ENCODE data around the gene AP2B1. TPM values are rescaled to one million over a fixed set of nuclear protein-coding genes. Genes with fewer than 3 reads are reported as not detected.

Gene AP2B1
- polyA plus RNA-seq, 1 of the 3 experiments (the other 2 are of a cell fraction) = 97.8 TPM

DNA sequence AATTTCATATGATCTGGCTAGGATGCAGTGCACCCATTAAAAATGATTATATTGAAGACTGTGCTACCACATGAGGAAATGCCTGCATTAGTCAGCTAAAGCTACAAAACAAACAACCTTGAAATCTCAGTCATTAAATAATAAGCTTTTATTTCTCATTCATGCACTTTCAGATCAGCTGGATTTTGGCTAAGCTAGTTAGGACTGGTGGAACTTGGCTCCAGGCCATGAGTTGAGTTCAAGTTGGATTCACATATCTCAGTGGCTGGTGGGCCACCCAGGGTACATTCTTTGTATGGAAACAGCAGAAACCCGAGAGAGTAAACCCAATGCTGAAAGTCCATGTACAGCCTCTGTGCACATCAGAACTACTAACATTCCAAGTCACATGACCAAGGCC lies 43.3 kb upstream of the AP2B1 start:
- no peak overlapping the region for H3K27ac ChIP-seq (ENCODE audit: low read depth in 2 of 2, low read length in 1 of 2)
- ChIA-PET CTCF (interaction anchor here (1.6 to 4.3 kb wide), 3 partner anchors 10 to 1124 kb away, joined by 3 to 26 read pairs (median 11); no protein-coding TSS in a partner anchor), POLR2A (no interaction called here)
- H4K20me1 ChIP-seq (ENCODE audit: insufficient read depth) = no peaks in the 10 kb centered on the region; the same call in 1 of the 2 replicates
- no peaks in the 10 kb centered on the region for H3K36me3 ChIP-seq (replicated peaks in 1 of 2; ENCODE audit: control insufficient read depth in 1 of 2, insufficient read depth in 2 of 2, low read length in 1 of 2)
- no peak overlapping the region for H2AFZ ChIP-seq (ENCODE audit: low read depth)
- H3K4me1 ChIP-seq (ENCODE audit: control insufficient read depth in 1 of 2, insufficient read depth in 2 of 2, low read depth in 1 of 2, low read length in 1 of 2) = no peaks in the 10 kb centered on the region
- no peaks in the 10 kb centered on the region for H3K79me2 ChIP-seq (ENCODE audit: insufficient read depth)
- no peak overlapping the region for H3K4me3 ChIP-seq (ENCODE audit: low read depth in 2 of 2, low read length in 1 of 2)
- no peak overlapping the region for H3K4me2 ChIP-seq
- H3K9ac ChIP-seq = no peak overlapping the region
- no peaks in the 10 kb centered on the region for H3K9me3 ChIP-seq
- H3K27me3 ChIP-seq (ENCODE audit: insufficient read depth) = peaks cover 44% of the 10 kb centered on the region
- WGBS (ENCODE audit: low lambda C conversion rate) = 14% methylated on average over 1 of the region's 1 CpG
- H3F3A ChIP-seq (replicated peaks; ENCODE audit: insufficient read depth) = no peaks in the 10 kb centered on the region
- TF ChIP-seq TEAD4 (IDR thresholded peaks at IDR 0.05; ENCODE audit: borderline replicate concordance, insufficient read depth) = no peak
- no peak for TF ChIP-seq RAD21 (IDR thresholded peaks at IDR 0.05; ENCODE audit: low read length)
- no peak for TF ChIP-seq RFX5 (IDR thresholded peaks at IDR 0.05; ENCODE audit: low read length)
- no peak for TF ChIP-seq POLR2AphosphoS5 (IDR thresholded peaks at IDR 0.05; ENCODE audit: low read depth, low read length)
- TF ChIP-seq, protein P1, sequence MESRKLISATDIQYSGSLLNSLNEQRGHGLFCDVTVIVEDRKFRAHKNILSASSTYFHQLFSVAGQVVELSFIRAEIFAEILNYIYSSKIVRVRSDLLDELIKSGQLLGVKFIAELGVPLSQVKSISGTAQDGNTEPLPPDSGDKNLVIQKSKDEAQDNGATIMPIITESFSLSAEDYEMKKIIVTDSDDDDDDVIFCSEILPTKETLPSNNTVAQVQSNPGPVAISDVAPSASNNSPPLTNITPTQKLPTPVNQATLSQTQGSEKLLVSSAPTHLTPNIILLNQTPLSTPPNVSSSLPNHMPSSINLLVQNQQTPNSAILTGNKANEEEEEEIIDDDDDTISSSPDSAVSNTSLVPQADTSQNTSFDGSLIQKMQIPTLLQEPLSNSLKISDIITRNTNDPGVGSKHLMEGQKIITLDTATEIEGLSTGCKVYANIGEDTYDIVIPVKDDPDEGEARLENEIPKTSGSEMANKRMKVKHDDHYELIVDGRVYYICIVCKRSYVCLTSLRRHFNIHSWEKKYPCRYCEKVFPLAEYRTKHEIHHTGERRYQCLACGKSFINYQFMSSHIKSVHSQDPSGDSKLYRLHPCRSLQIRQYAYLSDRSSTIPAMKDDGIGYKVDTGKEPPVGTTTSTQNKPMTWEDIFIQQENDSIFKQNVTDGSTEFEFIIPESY (IDR thresholded peaks at IDR 0.05; ENCODE audit: borderline replicate concordance, low read depth) = no peak
- no peak for TF ChIP-seq NFIC (IDR thresholded peaks at IDR 0.05; ENCODE audit: borderline replicate concordance)
- TF ChIP-seq RXRA (IDR thresholded peaks at IDR 0.05; ENCODE audit: borderline replicate concordance, low read depth) = no peak
- no peak for TF ChIP-seq FOXM1 (IDR thresholded peaks at IDR 0.05; ENCODE audit: low read depth)
- TF ChIP-seq MEF2A (IDR thresholded peaks at IDR 0.05; ENCODE audit: borderline replicate concordance, low read depth) = no peak
- H3K9me2 ChIP-seq = no peaks in the 10 kb centered on the region
- no peak for DNase-seq

DNA sequence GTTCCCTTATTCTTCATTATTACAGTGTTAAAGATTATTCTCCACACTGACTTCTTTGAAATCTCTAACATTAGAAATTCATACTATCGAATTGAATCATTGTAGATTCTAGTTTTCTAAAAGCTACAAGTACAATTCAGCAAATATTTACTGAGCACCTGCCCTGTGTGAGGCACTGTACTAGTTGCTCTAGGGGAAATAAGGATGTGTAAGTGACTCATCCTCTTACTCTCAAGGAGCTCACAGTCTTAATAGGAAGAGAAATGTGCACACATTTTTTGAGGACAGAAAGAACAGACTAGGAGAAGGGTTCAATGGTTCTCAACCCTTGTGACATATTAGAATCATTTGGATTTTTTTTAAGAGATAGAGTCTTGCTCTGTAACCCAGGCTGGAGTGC lies 42.0 kb upstream of the AP2B1 start:
- POLR2A ChIA-PET = no interaction called here
- DNase-seq = no peak
- TF ChIP-seq, protein P2, sequence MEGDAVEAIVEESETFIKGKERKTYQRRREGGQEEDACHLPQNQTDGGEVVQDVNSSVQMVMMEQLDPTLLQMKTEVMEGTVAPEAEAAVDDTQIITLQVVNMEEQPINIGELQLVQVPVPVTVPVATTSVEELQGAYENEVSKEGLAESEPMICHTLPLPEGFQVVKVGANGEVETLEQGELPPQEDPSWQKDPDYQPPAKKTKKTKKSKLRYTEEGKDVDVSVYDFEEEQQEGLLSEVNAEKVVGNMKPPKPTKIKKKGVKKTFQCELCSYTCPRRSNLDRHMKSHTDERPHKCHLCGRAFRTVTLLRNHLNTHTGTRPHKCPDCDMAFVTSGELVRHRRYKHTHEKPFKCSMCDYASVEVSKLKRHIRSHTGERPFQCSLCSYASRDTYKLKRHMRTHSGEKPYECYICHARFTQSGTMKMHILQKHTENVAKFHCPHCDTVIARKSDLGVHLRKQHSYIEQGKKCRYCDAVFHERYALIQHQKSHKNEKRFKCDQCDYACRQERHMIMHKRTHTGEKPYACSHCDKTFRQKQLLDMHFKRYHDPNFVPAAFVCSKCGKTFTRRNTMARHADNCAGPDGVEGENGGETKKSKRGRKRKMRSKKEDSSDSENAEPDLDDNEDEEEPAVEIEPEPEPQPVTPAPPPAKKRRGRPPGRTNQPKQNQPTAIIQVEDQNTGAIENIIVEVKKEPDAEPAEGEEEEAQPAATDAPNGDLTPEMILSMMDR (IDR thresholded peaks at IDR 0.05) = no peak
- TF ChIP-seq, protein P3, sequence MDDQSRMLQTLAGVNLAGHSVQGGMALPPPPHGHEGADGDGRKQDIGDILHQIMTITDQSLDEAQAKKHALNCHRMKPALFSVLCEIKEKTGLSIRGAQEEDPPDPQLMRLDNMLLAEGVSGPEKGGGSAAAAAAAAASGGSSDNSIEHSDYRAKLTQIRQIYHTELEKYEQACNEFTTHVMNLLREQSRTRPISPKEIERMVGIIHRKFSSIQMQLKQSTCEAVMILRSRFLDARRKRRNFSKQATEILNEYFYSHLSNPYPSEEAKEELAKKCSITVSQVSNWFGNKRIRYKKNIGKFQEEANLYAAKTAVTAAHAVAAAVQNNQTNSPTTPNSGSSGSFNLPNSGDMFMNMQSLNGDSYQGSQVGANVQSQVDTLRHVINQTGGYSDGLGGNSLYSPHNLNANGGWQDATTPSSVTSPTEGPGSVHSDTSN (IDR thresholded peaks at IDR 0.05) = no peak
- TF ChIP-seq JUND (IDR thresholded peaks at IDR 0.05) (no peak), CHD2 (IDR thresholded peaks at IDR 0.05; ENCODE audit: low read length, partially characterized antibody) (no peak), FOXJ3 (CRISPR knock-in tag; IDR thresholded peaks at IDR 0.05) (no peak)

More for the DNA sequence above, 42.0 kb upstream of the AP2B1 start:
- Histone ChIP-seq H3K27ac (ENCODE audit: low read depth in 2 of 2, low read length in 1 of 2) (no peak overlapping the region), H3K9me3 (no peaks in the 10 kb centered on the region), H3F3A (replicated peaks; ENCODE audit: insufficient read depth) (no peaks in the 10 kb centered on the region), H3K4me2 (no peak overlapping the region), H3K4me3 (ENCODE audit: low read depth in 2 of 2, low read length in 1 of 2) (no peak overlapping the region), H2AFZ (ENCODE audit: low read depth) (no peak overlapping the region), H3K27me3 (ENCODE audit: insufficient read depth) (peaks cover 57% of the 10 kb centered on the region), H3K79me2 (ENCODE audit: insufficient read depth) (no peaks in the 10 kb centered on the region), H3K9me2 (no peaks in the 10 kb centered on the region), H3K36me3 (replicated peaks in 1 of 2; ENCODE audit: control insufficient read depth in 1 of 2, insufficient read depth in 2 of 2, low read length in 1 of 2) (no peaks in the 10 kb centered on the region), H3K4me1 (ENCODE audit: control insufficient read depth in 1 of 2, insufficient read depth in 2 of 2, low read depth in 1 of 2, low read length in 1 of 2) (no peaks in the 10 kb centered on the region), H4K20me1 (ENCODE audit: insufficient read depth) (no peaks in the 10 kb centered on the region; the same call in 1 of the 2 replicates), H3K9ac (no peak overlapping the region)
- CTCF ChIA-PET = interaction anchor here (1.6 to 4.3 kb wide), 3 partner anchors 11 to 1125 kb away, joined by 3 to 26 read pairs (median 11); no protein-coding TSS in a partner anchor
- 2% methylated on average over 1 of the region's 1 CpG for WGBS (ENCODE audit: low lambda C conversion rate)
